Jurkat, Clone E6-1 (cell line): Measurements from ENCODE around the gene SYT1.
A peak's percentile ranks its signal among the peaks of the same experiment; 100 is the strongest.
"Not testable (repeated sequence)": the region's sequence is repeated elsewhere in the genome, so short reads cannot be mapped to it uniquely, and the experiment has no call there.

ENCODE experiments used
- DNase-seq: peaks from one replicate; pipeline ENCODE4 v3.0.0-alpha.2; 2011; ENCODE audit warnings: low read depth, low spot score
- H3K4me3 ChIP-seq: 2 replicates; pipeline ENCODE4 v1.5.1; 2011; ENCODE audit warnings: mild to moderate bottlenecking, low read length, control low read depth, moderate library complexity

Gene SYT1

GRCh38 chr12:79406993-79407392, 542.4 kb downstream of the SYT1 start:
- no peak for DNase-seq
- H3K4me3 ChIP-seq: no peak overlapping the region

GRCh38 chr12:79407671-79408622, 543.4 kb downstream of the SYT1 start:
- DNase-seq: peak; percentile 32
- no peak overlapping the region for H3K4me3 ChIP-seq

- no peak overlapping the region for H3K4me3 ChIP-seq
- no peak for DNase-seq
Measured at GRCh38 chr12:79408689-79409088, 544.1 kb downstream of the SYT1 start.

- no peak overlapping the region for H3K4me3 ChIP-seq
- DNase-seq: no peak
Measured at GRCh38 chr12:79409562-79409961, 545.0 kb downstream of the SYT1 start.

GRCh38 chr12:79411791-79412190, 547.2 kb downstream of the SYT1 start:
- no peak for DNase-seq
- no peak overlapping the region for H3K4me3 ChIP-seq

GRCh38 chr12:79413796-79414195, 549.2 kb downstream of the SYT1 start:
- DNase-seq: no peak
- no peak overlapping the region for H3K4me3 ChIP-seq

- H3K4me3 ChIP-seq: no peak overlapping the region
- DNase-seq: no peak
Measured at GRCh38 chr12:79414252-79414651, 549.7 kb downstream of the SYT1 start.

- no peak for DNase-seq
- H3K4me3 ChIP-seq: no peak overlapping the region
Measured at GRCh38 chr12:79415321-79415720, 550.7 kb downstream of the SYT1 start.

GRCh38 chr12:79415746-79416435, 551.3 kb downstream of the SYT1 start:
- H3K4me3 ChIP-seq: no peak overlapping the region
- DNase-seq: no peak

GRCh38 chr12:79420146-79420618, 555.6 kb downstream of the SYT1 start:
- DNase-seq: no peak

GRCh38 chr12:79421236-79421740, 556.7 kb downstream of the SYT1 start:
- no peak overlapping the region for H3K4me3 ChIP-seq
- DNase-seq: no peak

More at GRCh38 chr12:79420146-79420618, 555.6 kb downstream of the SYT1 start:
- H3K4me3 ChIP-seq: no peak overlapping the region

- no peak for DNase-seq
- H3K4me3 ChIP-seq: no peak overlapping the region
Measured at GRCh38 chr12:79422060-79422812, 557.7 kb downstream of the SYT1 start.

- no peak for DNase-seq
- H3K4me3 ChIP-seq: no peak overlapping the region
Measured at GRCh38 chr12:79423560-79423959, 559.0 kb downstream of the SYT1 start.

GRCh38 chr12:79424109-79424721, 559.6 kb downstream of the SYT1 start:
- DNase-seq: no peak
- no peak overlapping the region for H3K4me3 ChIP-seq

- no peak for DNase-seq
- H3K4me3 ChIP-seq: no peak overlapping the region
Measured at GRCh38 chr12:79426121-79426520, 561.5 kb downstream of the SYT1 start.

GRCh38 chr12:79426744-79427143, 562.2 kb downstream of the SYT1 start:
- not testable (repeated sequence) for H3K4me3 ChIP-seq, DNase-seq

GRCh38 chr12:79433465-79434072, 569.0 kb downstream of the SYT1 start:
- DNase-seq: no peak

GRCh38 chr12:79434561-79434960, 570.0 kb downstream of the SYT1 start:
- no peak overlapping the region for H3K4me3 ChIP-seq
- no peak for DNase-seq

More at GRCh38 chr12:79433465-79434072, 569.0 kb downstream of the SYT1 start:
- no peak overlapping the region for H3K4me3 ChIP-seq
